ENCODE results near the gene POM121.
"Not testable (repeated sequence)": the region's sequence is repeated elsewhere in the genome, so short reads cannot be mapped to it uniquely, and the experiment has no call there.

POM121 gene

DNA sequence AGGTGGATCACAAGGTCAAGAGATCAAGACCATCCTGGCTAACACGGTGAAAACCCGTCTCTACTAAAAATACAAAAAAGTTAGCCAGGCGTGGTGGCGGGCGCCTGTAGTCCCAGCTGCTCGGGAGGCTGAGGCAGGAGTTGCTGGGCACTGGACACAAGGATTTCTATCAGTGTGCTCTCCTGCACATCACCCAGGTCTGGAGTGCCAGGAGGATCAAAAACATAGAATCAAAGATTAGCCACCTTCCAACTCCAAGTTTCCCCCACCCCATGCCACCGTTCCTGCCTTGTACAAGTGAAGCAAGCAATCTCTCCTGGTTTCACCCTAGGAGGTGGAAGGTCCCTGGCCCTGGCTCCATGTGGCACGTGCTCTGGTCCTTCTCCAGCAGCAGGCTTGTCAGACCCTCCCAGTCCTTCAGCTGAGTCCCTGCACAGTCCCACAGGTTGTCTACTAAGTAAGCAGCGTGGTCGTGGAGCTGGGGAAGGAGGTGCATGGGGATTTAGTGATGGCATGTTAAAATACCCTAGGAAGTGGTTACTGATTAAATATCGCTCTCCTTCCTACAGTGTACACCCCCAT is 73.1 kb downstream of the POM121 start:
- DNase-seq (ENCODE audit: low spot score) = not testable (repeated sequence)

All from HuH-7 (cell line).